GM23338 (cell line): Measurements from ENCODE around the gene PPP1R9A. TPM values are rescaled to one million over a fixed set of nuclear protein-coding genes. Genes with fewer than 3 reads are reported as not detected.

Experiments used
- ATAC-seq: fragments of 200-7000 bp; cut with Tn5 transposase; 3 replicates; pipeline ENCODE4 v1.9.1; 2020
- DNase-seq: peaks from one replicate; pipeline ENCODE4 v3.0.0-alpha.2; 2015; ENCODE audit warnings: low spot score
- H2AFZ ChIP-seq: fragments of 200-600 bp; sonication (generic); 2 replicates; pipeline ENCODE4 v1.8.0; 2016; ENCODE audit warnings: antibody characterized with exemption, mild to moderate bottlenecking, moderate library complexity
- H3F3A ChIP-seq: fragments of 200-600 bp; sonication (generic); replicated peaks from 2 replicates; pipeline ENCODE4 v1.8.0; 2017; ENCODE audit warnings: antibody characterized with exemption, mixed run types, low read depth
- H3K27ac ChIP-seq: fragments of 200-600 bp; sonication (generic); 2 replicates; pipeline ENCODE4 v1.6.1; 2016; ENCODE audit warnings: low read depth
- H3K27me3 ChIP-seq: fragments of 200-600 bp; sonication (generic); 2 replicates; pipeline ENCODE4 v1.8.0; 2016; ENCODE audit warnings: mild to moderate bottlenecking, mixed run types, moderate library complexity; ENCODE audit not compliant: insufficient read depth
- H3K36me3 ChIP-seq: fragments of 200-600 bp; sonication (generic); 2 replicates; pipeline ENCODE4 v1.8.0; 2016; ENCODE audit warnings: mild to moderate bottlenecking; ENCODE audit not compliant: insufficient read depth
- H3K4me1 ChIP-seq: fragments of 200-600 bp; sonication (generic); 2 replicates; pipeline ENCODE4 v1.8.0; 2016; ENCODE audit warnings: mild to moderate bottlenecking, moderate library complexity; ENCODE audit not compliant: insufficient read depth
- H3K4me2 ChIP-seq: fragments of 200-600 bp; sonication (generic); 2 replicates; pipeline ENCODE4 v1.7.1; 2017; ENCODE audit warnings: mixed run types
- H3K4me3 ChIP-seq: fragments of 200-600 bp; sonication (generic); 2 replicates; pipeline ENCODE4 v1.6.1; 2016; ENCODE audit warnings: mixed run types
- H3K79me2 ChIP-seq: fragments of 200-600 bp; sonication (generic); replicated peaks from 2 replicates; pipeline ENCODE4 v1.8.0; 2017; ENCODE audit warnings: mild to moderate bottlenecking; ENCODE audit not compliant: insufficient read depth
- H3K9me2 ChIP-seq: fragments of 200-600 bp; sonication (generic); 2 replicates; pipeline ENCODE4 v1.8.0; 2017; ENCODE audit not compliant: insufficient read depth
- H4K20me1 ChIP-seq: fragments of 200-600 bp; sonication (generic); replicated peaks from 2 replicates; pipeline ENCODE4 v1.8.0; 2017; ENCODE audit warnings: mild to moderate bottlenecking; ENCODE audit not compliant: insufficient read depth
- H3K27ac Mint-ChIP-seq: 2 replicates; pipeline ENCODE4 v1.8.0; 2020; ENCODE audit warnings: inconsistent platforms, mild to moderate bottlenecking, moderate library complexity, mixed read lengths
- H3K27me3 Mint-ChIP-seq: 3 replicates; pipeline ENCODE4 v1.8.0; 2022; ENCODE audit warnings: low read depth, mild to moderate bottlenecking, moderate library complexity, mixed read lengths, inconsistent platforms; ENCODE audit not compliant: insufficient read depth, poor library complexity
- H3K36me3 Mint-ChIP-seq: 3 replicates; pipeline ENCODE4 v1.8.0; 2021; ENCODE audit warnings: low read depth, mild to moderate bottlenecking, inconsistent platforms, moderate library complexity, mixed read lengths
- H3K4me1 Mint-ChIP-seq: 3 replicates; pipeline ENCODE4 v1.8.0; 2020; ENCODE audit warnings: mild to moderate bottlenecking, inconsistent platforms, mixed read lengths
- H3K4me3 Mint-ChIP-seq: 3 replicates; pipeline ENCODE4 v1.8.0; 2021; ENCODE audit warnings: moderate library complexity, mild to moderate bottlenecking, inconsistent platforms, mixed read lengths
- H3K9me3 Mint-ChIP-seq: 3 replicates; pipeline ENCODE4 v1.8.0; 2020; ENCODE audit warnings: moderate library complexity, mild to moderate bottlenecking, inconsistent platforms, mixed read lengths
- CREB1 ChIP-seq: fragments of 250-450 bp; sonication (Bioruptor Pico); IDR thresholded peaks from 2 replicates; pipeline ENCODE4 v1.5.0; 2020; ENCODE audit warnings: low read depth, mild to moderate bottlenecking, moderate library complexity
- CTCF ChIP-seq, 2 experiments: fragments of 200-600 bp in 1 of 2; sonication (generic) in 1 of 2; conservative IDR thresholded peaks; 2 replicates each; pipeline versions ENCODE4 v1.5.1 to v1.6.1; 2016 to 2017; ENCODE audit warnings: antibody characterized with exemption in 2 of 2, low read depth in 2 of 2, mild to moderate bottlenecking in 2 of 2, moderate library complexity in 1 of 2
- EZH2 ChIP-seq: fragments of 200-600 bp; sonication (generic); IDR thresholded peaks from one replicate; pipeline ENCODE4 v1.8.0; 2017; ENCODE audit warnings: antibody characterized with exemption, mild to moderate bottlenecking, low read depth; ENCODE audit not compliant: unreplicated experiment
- JUNB ChIP-seq: IDR thresholded peaks from one replicate; pipeline ENCODE4 v1.6.1; 2016; ENCODE audit warnings: antibody characterized with exemption; ENCODE audit not compliant: unreplicated experiment
- NANOG ChIP-seq: IDR thresholded peaks from 2 replicates; pipeline ENCODE4 v1.6.1; 2016; ENCODE audit warnings: antibody characterized with exemption, borderline replicate concordance
- REST ChIP-seq: IDR thresholded peaks from one replicate; pipeline ENCODE4 v1.6.1; 2018; ENCODE audit warnings: antibody characterized with exemption; ENCODE audit not compliant: unreplicated experiment
- STAT1 ChIP-seq: IDR thresholded peaks from one replicate; pipeline ENCODE4 v1.6.1; 2016; ENCODE audit warnings: antibody characterized with exemption; ENCODE audit not compliant: unreplicated experiment
- ZNF331 ChIP-seq: fragments of 250-450 bp; sonication (Bioruptor Pico); IDR thresholded peaks from 2 replicates; pipeline ENCODE4 v1.5.0; 2020; ENCODE audit warnings: low read depth, mild to moderate bottlenecking, moderate library complexity
- ZNF462 ChIP-seq: fragments of 250-450 bp; sonication (Bioruptor Pico); IDR thresholded peaks from 2 replicates; pipeline ENCODE4 v1.5.0; 2020; ENCODE audit warnings: mild to moderate bottlenecking, moderate library complexity
- polyA plus RNA-seq: library from polyadenylated mRNA; unstranded; fragments of >200 nt; fragmentation: Nextera tagmentation; extraction: Ambion mirVana; gene quantifications from 2 replicates; pipeline ENCODE4 v1.2.1, GENCODE V29; 2016
- total RNA-seq: library from RNA; depleted of rRNA; stranded (reverse); fragments of >200 nt; shearing (Covaris generic); gene quantifications from 2 replicates; pipeline ENCODE4 v1.2.3, GENCODE V29; 2014

The PPP1R9A gene
- total and polyA plus RNA-seq, 2 experiments from 2014 or later, result 10.6 to 31.8 TPM

- TF ChIP-seq REST (no peak), EZH2 (no peak), ZNF331 (CRISPR knock-in tag) (no peak)
These were observed 35.7 kb downstream of the PPP1R9A start (continued) for GRCh38 chr7:94943134-94943533.

GRCh38 chr7:94949532-94949931, 42.1 kb downstream of the PPP1R9A start:
- H3K4me3 ChIP-seq, result no peak overlapping the region
- peaks cover 39% of the 10 kb centered on the region for H3K79me2 ChIP-seq
- H3K27ac Mint-ChIP-seq, result no peak overlapping the region
- no peak overlapping the region for H2AFZ ChIP-seq
- H3F3A ChIP-seq, result no peaks in the 10 kb centered on the region
- peaks cover 10% of the 10 kb centered on the region for H3K4me1 ChIP-seq
- peaks cover 4% of the 10 kb centered on the region for H3K27me3 Mint-ChIP-seq
- H4K20me1 ChIP-seq, result no peaks in the 10 kb centered on the region
- DNase-seq (no peak), ATAC-seq (no peak)
- peaks cover 15% of the 10 kb centered on the region; the same call in 2 of the 3 replicates for H3K36me3 Mint-ChIP-seq
- no peaks in the 10 kb centered on the region for H3K27me3 ChIP-seq
- H3K9me2 ChIP-seq, result no peaks in the 10 kb centered on the region
- peaks cover 16% of the 10 kb centered on the region for H3K9me3 Mint-ChIP-seq
- H3K4me3 Mint-ChIP-seq, result no peak overlapping the region
- no peak overlapping the region for H3K4me2 ChIP-seq
- H3K27ac ChIP-seq, result no peak overlapping the region
- H3K36me3 ChIP-seq, result no peaks in the 10 kb centered on the region
- peaks cover 18% of the 10 kb centered on the region for H3K4me1 Mint-ChIP-seq
- TF ChIP-seq NANOG (no peak), JUNB (no peak), CTCF (conservative IDR thresholded peaks at IDR 0.05; ENCODE audit: low read depth in 2 of 2) (no peak), REST (no peak), STAT1 (no peak), ZNF462 (CRISPR knock-in tag) (no peak), CREB1 (CRISPR knock-in tag) (no peak), ZNF331 (CRISPR knock-in tag) (no peak)
